Activated naive CD4-positive, alpha-beta T cell treated with anti-CD3 and anti-CD28 coated beads, Interleukin-2, amount 50 U/mL, for 16 hours (primary cell): Measurements from ENCODE around the gene RNF213.

Experiments used
- DNase-seq: peaks from one replicate; pipeline ENCODE4 v3.0.0-alpha.2; 2020

RNF213 gene

DNA sequence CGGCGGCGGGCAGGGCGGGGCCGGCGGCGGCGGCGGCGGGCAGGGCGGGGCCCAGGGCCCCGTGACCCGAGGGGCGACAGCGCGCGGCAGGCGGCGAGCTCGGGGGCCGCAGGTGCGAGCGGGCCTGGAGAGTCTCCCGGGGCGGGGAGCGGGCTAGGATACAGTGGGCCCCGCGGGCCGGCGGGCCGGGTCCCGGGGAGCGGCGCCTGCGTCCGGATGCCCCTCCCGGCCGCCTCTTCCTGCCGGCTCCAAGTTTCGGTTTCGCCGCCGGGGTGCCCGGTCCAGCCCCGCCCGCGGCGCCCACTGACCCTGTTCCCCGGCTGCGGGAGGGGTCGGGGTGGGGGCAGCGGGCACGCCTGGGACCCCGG, at the start of gene RNF213:
Gene RNF213, plus strand, starts transcription at position 62 of the 368 bp plus-strand sequence. CDS start 2,830 bp downstream, outside the sequence.
- peak; percentile 58 for DNase-seq

DNA sequence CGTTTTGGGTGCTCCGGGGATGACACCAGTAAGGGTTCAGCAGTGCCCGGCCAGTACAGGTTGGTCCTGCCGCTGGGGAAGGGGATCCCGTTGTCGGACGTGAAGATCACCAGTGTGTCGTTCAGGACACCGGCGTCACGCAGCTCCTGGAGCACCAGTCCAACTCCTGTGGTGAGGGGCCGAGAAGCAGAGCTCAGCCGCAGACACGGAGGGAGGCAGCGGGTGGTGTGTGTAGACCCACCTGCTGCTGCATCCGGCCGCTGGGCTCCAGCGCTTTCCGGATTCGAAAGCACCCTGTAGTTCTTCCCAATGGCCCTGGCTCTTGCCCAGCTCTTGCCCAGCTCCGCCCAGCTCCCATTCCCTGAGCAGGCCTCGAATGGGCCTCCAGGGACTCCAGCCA, 48.5 kb upstream of the RNF213 start:
- no peak for DNase-seq

DNA sequence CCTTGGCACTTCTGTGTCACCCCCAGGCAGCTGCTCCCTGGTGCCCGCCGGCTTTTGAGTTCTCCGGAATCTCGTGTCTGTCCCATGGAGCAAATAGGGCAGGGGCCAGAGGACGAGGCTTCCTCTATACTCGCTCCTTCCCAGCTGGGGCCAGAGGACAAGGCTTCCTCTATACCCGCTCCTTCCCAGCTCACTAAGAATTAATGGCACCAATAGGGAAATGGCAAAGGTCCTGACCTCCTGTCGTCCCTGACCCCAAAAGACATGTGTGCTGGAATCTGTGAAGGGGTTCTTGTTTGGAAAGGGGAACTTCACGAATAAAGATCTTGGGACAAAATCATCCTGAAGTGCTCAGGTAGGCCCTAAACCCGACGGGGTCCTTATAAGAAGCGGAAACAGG, 48.1 kb upstream of the RNF213 start:
- DNase-seq = no peak

DNA sequence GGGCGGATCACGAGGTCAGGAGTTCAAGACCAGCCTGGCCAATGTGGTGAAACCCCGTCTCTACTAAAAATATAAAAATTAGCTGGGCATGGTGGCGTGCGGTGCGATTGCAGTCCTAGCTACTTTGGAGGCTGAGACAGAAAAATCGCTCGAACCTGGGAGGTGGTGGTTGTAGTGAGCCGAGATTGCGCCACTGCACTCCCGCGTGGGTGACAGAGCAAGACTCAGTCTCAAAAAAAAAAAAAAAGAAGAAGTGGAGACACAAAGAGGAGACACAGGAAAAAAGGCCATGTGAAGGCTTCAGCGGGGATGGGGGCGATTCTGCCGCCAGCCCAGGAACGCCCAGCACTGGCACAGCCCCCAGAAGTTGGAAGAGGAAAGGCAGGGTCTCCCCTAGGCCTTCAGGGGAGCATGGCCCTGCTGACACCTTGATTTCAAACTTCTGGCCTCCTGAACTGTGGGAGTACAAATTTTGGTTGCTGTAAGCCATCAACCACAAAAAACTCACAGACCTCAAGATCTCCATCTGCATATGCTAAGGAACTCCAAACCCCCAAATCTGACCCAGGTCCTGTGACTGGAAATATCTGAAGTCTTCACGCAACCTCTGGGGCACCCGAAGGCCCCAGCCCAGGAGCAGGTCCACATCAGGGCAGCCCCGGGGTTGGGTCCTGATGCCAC, 47.5 kb upstream of the RNF213 start:
- no peak for DNase-seq

DNA sequence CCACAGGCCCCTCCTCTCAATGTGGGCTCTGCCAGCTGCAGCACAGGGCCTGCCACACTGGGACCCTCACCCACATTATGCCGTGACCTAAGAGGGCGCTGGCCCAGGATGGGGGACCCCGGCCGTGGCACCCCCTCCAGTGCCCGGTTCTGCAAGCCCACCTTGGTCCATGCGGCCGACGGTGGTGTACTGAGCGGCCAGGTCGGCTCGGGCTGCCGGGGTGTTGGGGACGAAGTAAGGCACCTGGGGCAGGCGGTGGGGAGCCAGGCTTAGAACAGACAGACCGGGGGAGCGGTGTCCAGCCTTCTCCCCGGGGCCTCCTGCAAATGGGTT, 47.0 kb upstream of the RNF213 start:
- DNase-seq = no peak

DNA sequence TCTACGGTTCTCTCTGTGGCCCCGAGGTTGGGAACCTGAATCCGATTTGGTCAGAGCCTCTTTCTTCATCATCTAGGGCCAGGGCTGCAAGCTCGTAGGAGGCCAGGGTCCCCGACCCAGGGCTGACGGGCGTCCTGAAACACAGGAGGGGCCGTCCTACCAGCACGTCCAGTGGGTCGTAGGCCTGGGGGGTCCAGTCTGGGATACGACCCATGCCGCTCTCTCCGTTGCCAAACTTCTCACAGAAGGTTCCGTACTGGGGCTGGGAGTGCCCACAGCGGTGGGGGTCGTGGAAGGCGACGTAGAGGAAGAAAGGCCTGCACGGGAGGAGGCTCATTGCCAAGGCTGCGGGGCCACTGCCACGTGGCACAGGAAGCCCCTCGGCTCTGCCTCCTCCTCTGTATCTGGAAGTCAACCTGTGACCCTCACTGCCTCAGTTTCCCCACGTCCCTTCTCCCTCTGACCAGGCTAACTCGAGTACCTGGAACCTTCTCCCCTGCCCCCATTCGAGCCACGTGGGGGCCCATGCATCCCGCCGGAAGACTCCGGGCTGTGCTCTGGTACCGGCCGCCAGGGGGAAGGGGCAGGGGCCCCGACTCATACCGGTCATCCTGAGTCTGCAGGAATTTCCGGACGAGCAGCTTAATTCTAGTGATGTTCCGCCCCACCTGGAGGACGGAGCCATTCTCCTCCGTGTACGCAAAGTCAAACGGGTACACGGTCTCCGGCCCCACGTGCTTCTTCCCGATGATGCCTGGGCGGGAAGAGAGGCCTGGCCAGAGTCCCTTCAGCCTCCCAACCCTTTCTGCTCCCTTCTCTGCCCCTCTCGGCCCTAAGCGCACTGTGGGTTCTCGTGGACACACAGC, 46.4 kb upstream of the RNF213 start:
- no peak for DNase-seq

DNA sequence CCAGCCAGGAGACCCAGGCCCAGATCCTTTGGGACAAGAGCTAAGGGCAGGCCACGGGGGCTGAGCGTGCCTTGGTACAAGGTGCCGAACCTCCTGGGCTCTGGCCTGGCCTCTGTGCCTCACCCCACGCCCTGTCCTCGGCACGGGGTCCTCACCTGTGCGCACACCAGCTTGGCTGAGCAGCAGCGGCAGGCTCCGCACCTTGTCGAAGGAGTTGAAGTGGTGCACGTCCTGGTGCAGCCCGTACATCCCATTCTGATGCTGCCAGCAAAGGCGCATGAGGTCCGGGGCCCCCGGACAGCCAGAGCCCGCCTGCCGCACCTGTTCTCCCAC, 45.8 kb upstream of the RNF213 start:
- DNase-seq = no peak

DNA sequence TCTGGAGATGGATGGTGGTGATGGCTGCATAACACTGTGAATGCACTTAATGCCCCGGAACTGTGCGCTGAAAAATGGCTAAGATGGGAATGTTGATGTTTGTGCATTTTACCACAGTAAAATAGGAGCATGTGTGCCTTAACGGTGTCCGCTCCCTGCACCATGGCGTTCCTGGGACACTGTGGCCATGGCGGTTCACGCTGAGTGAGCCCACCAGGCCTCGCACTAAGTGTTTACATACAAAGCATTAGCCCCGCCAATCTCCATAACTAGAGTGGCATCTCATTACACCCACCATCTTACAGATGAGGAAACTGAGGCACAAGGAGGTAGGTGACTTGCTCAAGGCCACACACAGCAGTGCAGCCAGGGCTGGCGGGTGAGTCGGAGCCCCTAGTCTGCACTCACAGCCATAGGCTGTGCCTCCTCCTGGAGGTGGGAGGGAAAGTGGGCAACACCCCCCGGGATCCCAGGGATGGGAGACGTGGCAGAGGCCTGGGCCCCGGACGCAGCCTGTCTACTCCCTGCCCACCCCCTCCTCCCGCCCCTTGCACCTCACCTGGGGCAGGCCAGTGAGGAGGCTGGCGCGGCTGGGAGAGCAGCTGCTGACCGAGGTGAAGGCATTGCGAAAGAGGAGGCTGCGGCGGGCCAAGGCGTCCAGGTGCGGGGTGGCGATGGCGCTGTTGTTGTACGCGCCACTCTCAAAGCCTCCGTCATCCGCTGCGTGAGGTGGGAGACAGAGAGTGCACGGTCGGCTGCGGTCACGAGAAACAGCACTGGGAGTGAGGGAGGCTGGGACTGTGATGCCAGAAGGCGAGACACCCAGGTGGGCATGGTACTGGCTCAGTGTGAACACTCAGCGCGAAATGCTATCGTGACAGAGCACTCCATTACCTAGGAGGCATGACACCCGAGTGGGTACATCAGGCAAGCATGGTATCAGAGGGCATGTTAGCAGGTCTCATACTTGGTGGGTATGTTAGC, 43.9 kb upstream of the RNF213 start:
- no peak for DNase-seq

DNA sequence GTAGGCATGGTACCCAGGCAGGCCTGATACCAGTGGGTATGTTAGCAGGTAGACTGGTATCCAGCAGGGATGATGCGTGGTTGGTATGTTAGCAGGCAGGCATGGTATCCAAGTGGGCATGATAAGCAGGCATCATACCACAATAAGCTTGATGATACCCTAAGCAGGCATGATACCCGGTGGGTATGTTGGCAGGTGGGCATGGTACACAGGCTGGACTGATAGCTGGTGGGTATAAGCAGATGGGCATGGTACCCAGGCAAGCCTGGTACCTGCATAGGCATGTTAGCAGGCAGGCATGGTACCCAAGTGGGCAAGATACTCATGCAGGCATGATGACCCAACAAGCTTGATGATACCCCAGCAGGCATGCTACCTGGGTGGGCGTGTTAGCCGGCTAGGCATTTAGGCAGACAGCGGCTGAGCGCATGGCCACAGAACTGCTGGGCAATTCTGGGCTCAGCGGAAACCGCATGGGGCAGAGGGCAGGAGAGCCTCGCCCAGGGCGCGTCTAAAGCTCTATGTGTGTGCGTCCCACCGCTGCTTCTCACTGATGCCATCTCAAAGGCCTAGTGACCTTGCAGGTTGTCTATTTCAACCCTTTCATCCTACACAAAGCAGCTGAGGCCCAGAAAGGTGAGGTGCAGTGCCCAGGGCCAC, 42.8 kb upstream of the RNF213 start:
- no peak for DNase-seq

DNA sequence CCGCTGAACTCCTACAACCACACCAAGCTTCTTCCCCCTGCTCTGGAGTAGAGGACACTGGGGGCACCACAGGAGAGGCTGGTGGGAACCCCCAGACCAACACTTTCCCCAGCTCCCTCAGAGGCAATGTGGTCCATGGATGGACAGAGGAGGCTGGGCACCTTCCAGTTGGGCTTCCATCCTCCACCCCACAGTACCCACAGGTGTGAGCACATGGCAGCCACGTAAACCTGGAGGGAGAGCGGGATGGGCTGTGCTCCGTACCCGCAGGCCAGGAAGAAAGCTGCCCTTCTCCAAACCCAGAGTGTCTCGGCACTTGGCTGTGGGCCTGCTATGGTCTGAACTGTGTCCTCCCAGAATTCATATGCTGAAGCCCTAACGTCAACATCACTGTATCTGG, 42.3 kb upstream of the RNF213 start:
- no peak for DNase-seq

DNA sequence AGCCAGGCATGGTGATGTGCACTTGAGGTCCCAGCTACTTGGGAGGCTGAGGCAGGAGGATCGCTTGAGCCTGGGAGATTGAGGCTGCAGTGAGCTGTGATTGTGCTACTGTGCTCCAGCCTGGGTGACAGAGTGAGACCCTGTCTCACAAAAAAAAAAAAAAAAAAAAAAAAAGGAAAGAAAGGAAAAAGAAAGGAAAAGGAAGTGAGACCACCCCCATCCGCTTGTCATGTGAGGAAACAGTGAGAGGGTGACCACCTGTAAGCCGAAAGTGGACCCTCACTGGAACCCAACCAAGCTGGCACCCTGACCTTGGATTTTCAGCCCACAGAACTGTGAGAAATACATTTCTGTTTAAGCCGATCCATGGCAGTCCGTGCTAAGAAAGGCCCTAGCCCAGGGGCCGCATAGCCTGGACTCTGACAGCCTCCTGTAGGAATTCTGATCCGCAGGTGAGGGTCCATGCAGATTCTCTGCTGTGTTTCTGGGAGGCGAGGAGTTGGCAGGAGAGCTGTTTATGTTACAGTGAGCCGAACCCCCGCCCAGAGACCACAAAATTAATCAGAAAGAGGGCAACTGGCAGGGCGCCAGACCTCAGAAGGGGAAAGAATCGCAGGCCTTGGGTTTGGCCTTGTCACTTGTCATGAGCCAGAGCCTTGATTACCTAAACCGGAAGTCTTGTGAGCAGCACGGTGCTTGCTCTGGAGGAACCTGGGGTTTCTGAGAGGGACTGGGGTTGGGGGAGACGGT, 41.5 kb upstream of the RNF213 start:
- DNase-seq = peak; percentile 90

DNA sequence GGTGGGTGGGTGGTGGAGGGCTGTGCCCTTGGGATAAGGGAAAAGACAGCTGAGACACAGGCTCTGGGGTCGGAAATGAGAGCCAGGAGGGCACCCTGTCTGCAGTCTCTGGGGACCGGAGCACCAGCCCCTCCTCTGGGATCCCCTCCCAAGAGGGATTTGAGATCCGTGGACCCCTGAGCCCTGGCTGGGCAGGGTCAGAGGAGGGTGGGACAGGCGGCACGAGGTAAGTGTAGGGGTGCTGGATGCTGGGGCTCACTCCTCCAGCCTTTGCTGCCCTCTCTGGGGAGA, 40.9 kb upstream of the RNF213 start:
- DNase-seq = no peak

DNA sequence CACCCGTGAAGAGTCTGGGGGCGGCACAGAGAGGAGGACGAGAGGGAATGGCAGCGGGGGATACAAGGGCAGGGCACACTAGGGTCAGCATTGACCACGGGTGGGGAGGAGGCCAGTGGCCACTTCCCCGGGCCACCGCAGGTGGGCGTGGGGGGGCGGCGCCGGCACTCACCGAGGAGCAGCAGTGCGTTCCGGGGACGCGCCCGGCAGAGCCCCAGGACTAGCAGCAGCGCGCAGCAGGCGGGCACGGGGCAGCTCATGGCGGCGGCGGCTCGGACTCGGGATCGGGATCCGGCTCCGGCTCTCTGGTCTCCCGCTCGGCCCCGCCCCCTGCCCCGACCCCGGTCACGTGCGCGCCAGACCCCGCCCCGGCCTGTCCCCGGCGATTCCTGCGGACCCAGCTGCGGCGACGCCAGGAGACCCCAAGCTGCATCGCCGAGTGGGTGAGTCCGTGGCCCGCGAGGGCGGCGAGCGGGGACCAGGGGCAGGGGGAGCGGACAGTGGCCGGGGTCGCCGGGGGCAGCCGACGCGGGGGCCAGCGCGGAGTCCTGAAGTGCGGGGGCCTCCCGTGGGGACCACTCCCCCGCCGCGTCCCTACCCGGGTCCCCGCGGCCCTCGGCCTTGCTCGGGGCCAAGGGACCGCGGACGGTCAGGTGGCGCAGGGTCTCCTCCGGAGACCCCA, 40.5 kb upstream of the RNF213 start, which contains the start of the genes SGSH and SLC26A11:
Gene SGSH, minus strand, starts transcription at position 280 of the 682 bp plus-strand sequence. Its CDS starts 20 bp downstream, at position 260.
Gene SLC26A11, plus strand, starts transcription at position 374 of the 682 bp plus-strand sequence. CDS start 1,134 bp downstream, outside the sequence.
- peak; percentile 61 for DNase-seq

DNA sequence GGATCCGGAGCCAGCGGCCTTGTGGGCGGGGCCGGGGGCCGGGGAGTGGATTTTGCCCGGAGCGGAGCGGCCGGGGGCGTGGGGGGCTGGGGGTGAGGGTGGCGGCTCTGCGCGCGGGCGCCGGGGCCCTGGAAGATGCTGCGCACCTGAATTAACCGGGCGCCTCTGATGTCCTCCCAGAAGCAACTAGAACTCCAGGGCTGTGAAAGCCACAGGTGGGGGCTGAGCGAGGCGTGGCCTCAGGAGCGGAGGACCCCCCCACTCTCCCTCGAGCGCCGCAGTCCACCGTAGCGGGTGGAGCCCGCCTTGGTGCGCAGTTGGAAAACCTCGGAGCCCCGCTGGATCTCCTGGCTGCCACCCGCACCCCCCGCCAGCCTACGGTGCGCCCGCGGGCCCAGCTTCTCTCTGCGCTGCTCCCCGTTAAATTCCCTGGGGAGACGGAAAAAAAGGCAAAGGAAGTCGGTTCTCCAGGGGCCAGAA, 39.9 kb upstream of the RNF213 start:
- peak; percentile 31 for DNase-seq

DNA sequence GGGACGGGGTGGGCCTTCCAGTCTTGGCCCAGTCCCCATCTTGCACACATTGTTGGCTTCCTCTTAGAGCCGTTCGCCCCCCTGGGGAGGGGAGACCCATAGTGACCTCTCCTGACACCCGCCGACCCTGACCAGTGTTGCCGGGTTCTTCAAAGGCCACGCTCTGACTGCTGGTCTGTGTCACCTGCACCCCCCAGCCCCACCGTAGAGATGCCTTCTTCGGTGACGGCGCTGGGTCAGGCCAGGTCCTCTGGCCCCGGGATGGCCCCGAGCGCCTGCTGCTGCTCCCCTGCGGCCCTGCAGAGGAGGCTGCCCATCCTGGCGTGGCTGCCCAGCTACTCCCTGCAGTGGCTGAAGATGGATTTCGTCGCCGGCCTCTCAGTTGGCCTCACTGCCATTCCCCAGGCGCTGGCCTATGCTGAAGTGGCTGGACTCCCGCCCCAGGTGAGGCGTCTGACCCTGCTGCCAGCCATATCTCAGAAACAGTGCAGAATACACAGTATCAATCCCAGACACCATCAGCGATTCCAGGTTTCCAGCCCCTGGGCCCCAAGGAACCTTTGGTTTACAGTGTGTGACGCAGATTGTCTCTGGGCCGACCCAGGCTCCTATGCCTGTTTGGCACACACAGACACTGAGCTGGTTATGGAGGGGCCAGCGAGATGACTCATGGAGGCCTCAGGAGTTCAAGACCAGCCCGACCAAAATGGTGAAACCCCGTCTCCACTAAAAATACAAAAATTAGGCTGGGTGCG, 39.1 kb upstream of the RNF213 start:
- no peak for DNase-seq

DNA sequence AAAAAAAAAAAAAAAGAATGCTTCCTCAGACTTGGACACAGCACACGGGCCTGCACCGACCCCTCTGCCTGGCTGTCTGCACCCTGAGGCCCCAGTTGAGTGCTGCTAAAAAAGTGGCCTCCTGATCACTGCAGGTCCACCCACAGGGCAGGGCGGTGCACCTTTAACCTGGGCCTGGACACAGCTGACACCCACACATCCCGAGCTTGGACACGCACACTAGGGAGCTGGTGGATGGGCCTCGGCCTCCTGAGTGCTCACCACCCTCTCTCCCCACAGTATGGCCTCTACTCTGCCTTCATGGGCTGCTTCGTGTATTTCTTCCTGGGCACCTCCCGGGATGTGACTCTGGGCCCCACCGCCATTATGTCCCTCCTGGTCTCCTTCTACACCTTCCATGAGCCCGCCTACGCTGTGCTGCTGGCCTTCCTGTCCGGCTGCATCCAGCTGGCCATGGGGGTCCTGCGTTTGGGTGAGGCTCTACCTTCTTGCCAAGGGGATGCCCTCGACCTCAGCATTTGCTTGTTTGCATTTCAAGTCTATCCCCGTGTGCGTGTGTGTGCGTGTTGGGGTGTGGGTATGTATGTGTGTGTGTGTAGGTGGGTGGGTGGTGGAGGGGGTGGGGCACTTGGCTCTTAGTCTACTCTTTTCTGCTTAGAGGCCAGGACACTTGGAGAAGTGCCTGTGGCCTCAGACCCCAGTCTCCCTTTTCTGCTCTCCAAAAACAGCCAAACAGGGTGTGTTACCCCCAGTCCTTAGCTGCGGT, 38.1 kb upstream of the RNF213 start:
- no peak for DNase-seq

DNA sequence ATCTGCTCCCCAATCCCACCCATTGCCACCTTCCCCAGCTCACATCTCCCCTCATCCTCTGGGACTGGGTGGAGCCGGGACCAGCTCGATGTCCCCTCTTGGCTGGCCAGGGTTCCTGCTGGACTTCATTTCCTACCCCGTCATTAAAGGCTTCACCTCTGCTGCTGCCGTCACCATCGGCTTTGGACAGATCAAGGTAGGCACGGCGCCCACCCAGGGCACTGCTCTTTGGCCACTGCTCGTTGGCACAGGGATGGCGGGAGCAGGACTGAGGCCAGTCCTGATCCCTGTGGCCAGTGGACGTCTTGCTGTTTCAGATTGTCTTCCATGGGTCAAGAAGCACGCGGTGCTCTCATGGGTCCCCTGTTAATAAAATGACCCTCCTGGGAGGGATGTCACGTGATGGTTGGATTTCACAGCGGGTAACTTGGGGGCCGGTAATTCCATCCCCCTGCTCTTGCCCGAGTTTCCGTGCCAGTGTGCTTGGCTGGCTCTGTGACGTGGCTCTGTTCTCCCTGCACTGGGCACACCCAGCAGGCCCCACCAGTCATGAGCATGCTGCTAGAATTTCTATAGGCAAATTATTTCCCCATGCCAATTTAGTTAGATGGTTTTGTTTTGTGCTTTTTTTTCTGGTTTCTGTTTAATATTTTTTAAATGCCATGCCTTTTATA, 37.4 kb upstream of the RNF213 start:
- DNase-seq = no peak

DNA sequence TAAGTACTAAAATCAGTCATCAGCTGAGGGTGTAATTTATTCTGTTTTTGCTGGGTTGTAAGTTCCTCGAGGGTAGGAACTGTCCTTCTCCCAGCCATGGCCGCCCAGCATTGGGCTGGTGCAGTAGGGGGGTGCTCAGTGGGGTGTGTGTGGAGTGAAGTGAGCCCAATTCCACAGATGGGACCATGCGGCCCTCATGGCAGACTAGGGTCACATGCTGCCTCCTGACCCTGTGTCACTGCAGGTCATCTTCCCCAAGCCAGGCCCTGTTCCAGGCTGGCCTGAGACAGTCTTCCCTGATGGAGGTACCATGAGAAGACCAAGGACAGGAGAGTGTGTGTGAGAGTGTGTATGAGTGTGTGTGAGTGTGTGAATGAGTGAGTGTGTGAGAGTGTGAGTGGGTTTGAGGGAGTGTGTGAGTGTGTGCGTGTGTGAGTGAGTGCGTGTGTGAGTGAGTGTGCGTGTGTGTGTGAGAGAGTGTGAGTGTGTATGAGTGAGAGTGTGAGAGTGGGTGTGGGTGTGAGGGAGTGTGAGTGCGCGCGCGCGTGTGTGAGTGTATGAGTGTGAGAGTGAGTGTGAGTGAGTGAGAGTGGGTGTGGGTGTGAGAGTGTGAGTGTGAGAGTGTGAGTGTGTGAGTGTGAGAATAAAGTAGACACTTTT, 36.7 kb upstream of the RNF213 start:
- no peak for DNase-seq

DNA sequence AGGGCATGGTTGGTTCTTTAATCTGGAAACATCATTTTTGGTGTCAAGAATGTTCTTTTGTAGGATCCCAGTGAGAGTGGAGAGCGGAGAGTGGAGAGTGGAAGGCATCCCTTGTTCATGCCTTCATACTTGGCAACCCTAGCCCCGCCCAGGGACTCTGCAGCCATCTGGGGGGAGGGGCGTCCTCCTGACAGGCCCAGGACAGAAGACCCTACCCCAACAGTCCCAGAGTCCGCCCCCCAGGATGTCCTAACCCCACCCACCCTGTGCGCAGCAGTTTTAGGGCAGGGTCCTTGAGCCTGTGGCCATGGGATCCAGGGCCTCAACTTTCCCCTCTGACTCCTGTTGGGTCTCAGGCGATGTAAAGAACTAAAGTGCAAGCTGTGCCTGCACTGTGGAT, 36.0 kb upstream of the RNF213 start:
- DNase-seq = no peak
